ENCODE measurements around the gene MED15. TPM values are rescaled to one million over a fixed set of nuclear protein-coding genes. Genes with fewer than 3 reads are reported as not detected.

MED15 gene
- total RNA-seq, 6 donors from 2014 or later: 64.2 to 170 (median 123) TPM

DNA sequence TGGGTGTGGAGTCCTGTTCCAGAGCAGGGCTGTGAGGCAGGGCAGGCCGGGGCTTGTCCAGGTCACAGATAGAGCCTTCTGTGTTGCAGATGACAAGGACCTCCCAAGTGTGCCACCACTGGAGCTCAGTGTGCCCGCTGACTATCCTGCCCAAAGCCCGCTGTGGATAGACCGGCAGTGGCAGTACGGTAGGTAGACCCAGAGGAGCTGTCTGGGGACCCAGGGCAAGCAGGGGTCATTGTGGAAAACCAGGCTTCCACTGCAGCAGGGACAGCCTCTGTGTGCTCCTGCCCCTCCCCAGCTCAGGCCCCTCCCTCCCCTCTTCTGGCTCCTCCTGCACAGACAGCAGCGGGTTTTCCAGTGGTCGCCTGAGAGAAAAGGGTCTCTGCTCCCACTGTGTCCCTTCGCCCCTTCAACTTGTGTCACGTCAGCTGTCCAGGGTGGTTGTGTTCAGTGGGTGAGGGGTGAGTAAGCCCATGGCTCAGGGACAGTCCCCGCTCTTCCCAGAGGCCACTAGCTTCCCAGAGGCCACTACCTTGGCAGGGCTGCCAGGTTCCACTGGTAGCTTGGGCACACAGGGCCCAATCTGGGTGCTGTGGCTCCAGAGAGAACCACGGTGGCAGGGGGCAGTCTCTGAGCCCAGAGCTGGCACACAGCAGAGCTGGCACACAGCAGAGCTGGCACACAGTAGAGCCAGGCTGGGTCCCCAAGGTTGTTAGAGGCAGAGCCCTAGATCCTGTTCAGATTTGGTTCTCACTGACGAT lies 78.4 kb downstream of the MED15 start:
- Histone ChIP-seq H3K4me1 (peaks cover 0 to under 1% (median 0%) of the 10 kb centered on the region in 4 donors), H3K36me3 (peaks cover 39 to 73% (median 62%) of the 10 kb centered on the region in 4 donors), H3K27me3 (no peaks in the 10 kb centered on the region), H3K27ac (no peak overlapping the region), H3K9me3 (no peaks in the 10 kb centered on the region), H3K4me3 (no peak overlapping the region)
- TF ChIP-seq EP300 (IDR thresholded peaks at IDR 0.05) (no peak), POLR2AphosphoS5 (IDR thresholded peaks at IDR 0.05) (no peak), POLR2A (IDR thresholded peaks at IDR 0.05) (no peak)
- TF ChIP-seq, protein P1, sequence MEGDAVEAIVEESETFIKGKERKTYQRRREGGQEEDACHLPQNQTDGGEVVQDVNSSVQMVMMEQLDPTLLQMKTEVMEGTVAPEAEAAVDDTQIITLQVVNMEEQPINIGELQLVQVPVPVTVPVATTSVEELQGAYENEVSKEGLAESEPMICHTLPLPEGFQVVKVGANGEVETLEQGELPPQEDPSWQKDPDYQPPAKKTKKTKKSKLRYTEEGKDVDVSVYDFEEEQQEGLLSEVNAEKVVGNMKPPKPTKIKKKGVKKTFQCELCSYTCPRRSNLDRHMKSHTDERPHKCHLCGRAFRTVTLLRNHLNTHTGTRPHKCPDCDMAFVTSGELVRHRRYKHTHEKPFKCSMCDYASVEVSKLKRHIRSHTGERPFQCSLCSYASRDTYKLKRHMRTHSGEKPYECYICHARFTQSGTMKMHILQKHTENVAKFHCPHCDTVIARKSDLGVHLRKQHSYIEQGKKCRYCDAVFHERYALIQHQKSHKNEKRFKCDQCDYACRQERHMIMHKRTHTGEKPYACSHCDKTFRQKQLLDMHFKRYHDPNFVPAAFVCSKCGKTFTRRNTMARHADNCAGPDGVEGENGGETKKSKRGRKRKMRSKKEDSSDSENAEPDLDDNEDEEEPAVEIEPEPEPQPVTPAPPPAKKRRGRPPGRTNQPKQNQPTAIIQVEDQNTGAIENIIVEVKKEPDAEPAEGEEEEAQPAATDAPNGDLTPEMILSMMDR (IDR thresholded peaks at IDR 0.05): no peak
- 87 to 90% methylated on average over 2 to 12 of the region's 12 CpGs for WGBS, 2 donors
- ATAC-seq (ENCODE audit: low FRiP score in 2 of 2): no peak
- no peak for DNase-seq

DNA sequence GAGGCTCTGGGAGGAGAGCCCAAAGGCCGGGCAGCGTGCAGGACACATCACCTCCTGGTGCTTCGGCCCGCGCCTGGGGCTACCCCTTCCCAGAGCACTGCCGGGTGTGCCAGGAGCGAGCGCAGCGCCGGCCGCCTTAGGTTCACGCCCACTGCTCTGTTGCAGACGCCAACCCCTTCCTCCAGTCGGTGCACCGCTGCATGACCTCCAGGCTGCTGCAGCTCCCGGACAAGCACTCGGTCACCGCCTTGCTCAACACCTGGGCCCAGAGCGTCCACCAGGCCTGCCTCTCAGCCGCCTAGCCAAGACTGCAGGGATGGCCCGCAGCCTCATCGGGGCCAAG lies 79.0 kb downstream of the MED15 start:
- no peaks in the 10 kb centered on the region for H3K27me3 ChIP-seq
- H3K4me3 ChIP-seq: no peak overlapping the region
- H3K4me1 ChIP-seq: no peaks in the 10 kb centered on the region
- TF ChIP-seq POLR2AphosphoS5 (IDR thresholded peaks at IDR 0.05) (no peak), EP300 (IDR thresholded peaks at IDR 0.05) (no peak), POLR2A (IDR thresholded peaks at IDR 0.05) (no peak)
- TF ChIP-seq, protein P1 (IDR thresholded peaks at IDR 0.05): no peak
- no peaks in the 10 kb centered on the region for H3K9me3 ChIP-seq
- no peak overlapping the region for H3K27ac ChIP-seq
- 92 to 99% methylated on average over 17 to 22 of the region's 22 CpGs for WGBS, 2 donors
- ATAC-seq (ENCODE audit: low FRiP score in 2 of 2) (no peak), DNase-seq (no peak)
- H3K36me3 ChIP-seq: peaks cover 39 to 67% (median 60%) of the 10 kb centered on the region in 4 donors

DNA sequence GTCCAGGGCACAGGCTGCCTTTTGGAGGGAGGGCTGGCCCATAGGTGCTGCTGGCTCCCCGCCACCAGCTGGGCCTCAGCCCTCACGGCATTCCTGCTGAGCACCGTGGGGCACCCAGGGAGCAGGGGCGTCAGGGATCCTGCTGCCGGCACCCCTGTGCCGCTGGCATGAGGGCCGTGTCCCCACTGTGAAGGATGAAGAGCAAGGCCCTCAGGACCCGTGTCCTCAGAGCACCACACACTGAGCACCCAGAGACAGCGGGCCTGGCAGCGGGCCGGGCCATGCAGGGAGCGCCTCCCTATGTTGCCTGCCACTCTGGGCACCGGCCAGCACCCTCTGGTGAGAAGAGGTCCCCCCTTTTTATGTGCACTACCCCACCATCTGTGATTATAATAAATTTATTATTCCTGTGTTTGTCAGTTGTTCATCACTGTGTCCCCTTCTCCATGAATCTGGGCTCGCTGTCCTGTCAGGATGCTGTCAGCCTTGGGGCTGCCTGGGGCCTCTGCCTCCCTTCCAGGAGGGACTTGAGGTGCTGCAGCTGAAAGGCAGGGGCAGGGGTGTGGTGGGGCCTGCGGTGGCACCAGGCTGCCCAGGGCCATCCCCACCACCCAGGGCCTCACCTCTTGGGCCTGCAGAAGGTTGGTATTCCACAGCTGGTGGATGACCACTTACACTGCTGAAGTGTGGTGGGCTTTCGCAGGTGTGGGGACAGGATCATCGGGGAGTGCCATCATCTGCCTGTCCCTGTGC lies 80.0 kb downstream of the MED15 start:
- Histone ChIP-seq H3K27ac (no peak overlapping the region), H3K4me3 (no peak overlapping the region), H3K4me1 (no peaks in the 10 kb centered on the region), H3K36me3 (peaks cover 39 to 57% (median 55%) of the 10 kb centered on the region in 4 donors), H3K27me3 (no peaks in the 10 kb centered on the region), H3K9me3 (no peaks in the 10 kb centered on the region)
- DNase-seq (no peak), ATAC-seq (ENCODE audit: low FRiP score in 2 of 2) (no peak)
- TF ChIP-seq EP300 (IDR thresholded peaks at IDR 0.05): no peak
- no peak for TF ChIP-seq POLR2A (IDR thresholded peaks at IDR 0.05)
- TF ChIP-seq, protein P1 (IDR thresholded peaks at IDR 0.05): no peak
- no peak for TF ChIP-seq POLR2AphosphoS5 (IDR thresholded peaks at IDR 0.05)
- 89 to 96% methylated on average over 6 to 16 of the region's 17 CpGs for WGBS, 2 donors

DNA sequence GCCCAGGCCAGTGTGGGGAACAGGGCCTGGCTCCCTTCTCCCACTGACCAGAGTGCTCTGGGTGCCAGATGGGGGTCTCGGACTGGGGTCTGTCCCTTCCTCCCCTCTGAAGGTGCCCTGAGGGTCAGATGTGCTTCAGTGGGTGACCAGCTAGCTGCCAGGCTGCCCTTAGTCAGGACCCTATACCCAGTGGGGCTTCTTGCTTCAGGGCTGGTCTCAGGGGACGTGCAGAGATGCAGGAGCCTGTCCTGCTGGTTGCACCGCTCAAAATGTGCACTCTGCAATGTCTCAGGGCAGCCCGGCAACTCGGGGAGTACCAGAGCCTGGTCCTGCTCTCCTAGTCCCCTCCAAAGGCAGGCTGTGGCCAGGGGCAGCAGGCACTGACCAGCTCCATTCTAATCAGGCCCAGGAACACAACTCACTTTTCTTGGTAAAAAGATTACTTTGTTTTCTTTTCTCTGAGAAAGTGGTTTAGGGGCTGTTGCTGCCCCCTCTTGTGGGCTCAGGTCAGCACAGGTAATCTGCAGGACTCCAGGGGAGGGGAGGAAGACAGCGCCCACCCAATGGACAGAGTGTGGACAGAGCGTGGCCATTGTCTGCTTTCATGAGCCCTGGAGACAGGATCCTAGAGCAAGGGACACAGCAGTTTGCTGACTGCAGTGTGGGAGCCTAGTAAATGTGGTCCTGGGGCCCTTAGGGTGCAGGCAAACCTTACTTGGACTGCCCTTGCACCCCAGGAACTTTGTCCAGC lies 80.9 kb downstream of the MED15 start:
- Histone ChIP-seq H3K27me3 (no peaks in the 10 kb centered on the region), H3K27ac (no peak overlapping the region), H3K4me3 (no peak overlapping the region), H3K4me1 (no peaks in the 10 kb centered on the region), H3K9me3 (no peaks in the 10 kb centered on the region), H3K36me3 (peaks cover 35 to 48% (median 46%) of the 10 kb centered on the region in 4 donors)
- WGBS, 2 donors: 79 to 93% methylated on average over 3 to 7 of the region's 7 CpGs
- TF ChIP-seq POLR2AphosphoS5 (IDR thresholded peaks at IDR 0.05) (no peak), POLR2A (IDR thresholded peaks at IDR 0.05) (no peak), EP300 (IDR thresholded peaks at IDR 0.05) (no peak)
- TF ChIP-seq, protein P1 (IDR thresholded peaks at IDR 0.05): no peak
- no peak for ATAC-seq (ENCODE audit: low FRiP score in 2 of 2)
- DNase-seq: no peak
